Keratinocyte (primary cell): Measurements from ENCODE around the gene PPM1H. TPM values are rescaled to one million over a fixed set of nuclear protein-coding genes. Genes with fewer than 3 reads are reported as not detected.

Source experiments
- DNase-seq: peaks from one replicate; pipeline ENCODE4 v3.0.0-alpha.2; 2011; ENCODE audit warnings: low read depth, missing footprints, low spot score
- FAIRE-seq: peaks from 2 replicates; lab custom pipeline; 2011; peaks lifted over from hg19 to GRCh38; lab: Jason Lieb, UNC
- H2AFZ ChIP-seq: 2 replicates; pipeline ENCODE4 v1.6.0; 2012; ENCODE audit warnings: low read length, control low read depth, inconsistent platforms; ENCODE audit not compliant: control insufficient read depth
- H3K27ac ChIP-seq: 2 replicates; pipeline ENCODE4 v1.5.1; 2011; ENCODE audit warnings: low read length; ENCODE audit not compliant: control insufficient read depth, insufficient read depth
- H3K27me3 ChIP-seq: 3 replicates; pipeline ENCODE4 v1.6.0; 2011; ENCODE audit warnings: low read length; ENCODE audit not compliant: control insufficient read depth, insufficient read depth; ENCODE audit errors: extremely low read depth
- H3K36me3 ChIP-seq, 2 experiments: 2 replicates in 1 of 2; 3 replicates in 1 of 2; pipeline ENCODE4 v1.5.1; 2011; ENCODE audit warnings: low read length in 2 of 2, mild to moderate bottlenecking in 1 of 2; ENCODE audit not compliant: control insufficient read depth in 2 of 2, insufficient read depth in 2 of 2; ENCODE audit errors: extremely low read depth in 1 of 2
- H3K4me1 ChIP-seq: 3 replicates; pipeline ENCODE4 v1.5.1; 2011; ENCODE audit warnings: low read length; ENCODE audit not compliant: control insufficient read depth, insufficient read depth; ENCODE audit errors: extremely low read depth
- H3K4me2 ChIP-seq: 3 replicates; pipeline ENCODE4 v1.6.0; 2011; ENCODE audit warnings: low read depth, low read length; ENCODE audit not compliant: control insufficient read depth, insufficient read depth; ENCODE audit errors: extremely low read depth
- H3K4me3 ChIP-seq, 3 experiments: fragments of 200-600 bp in 1 of 3; sonication (generic) in 1 of 3; 2 replicates in 2 of 3; 3 replicates in 1 of 3; pipeline ENCODE4 v1.5.1; 2011 to 2016; ENCODE audit warnings: low read length in 3 of 3, mild to moderate bottlenecking in 3 of 3, control low read depth in 2 of 3, inconsistent platforms in 1 of 3, low read depth in 1 of 3, mixed read lengths in 1 of 3, mixed run types in 1 of 3, moderate library complexity in 1 of 3; ENCODE audit not compliant: control insufficient read depth in 2 of 3, insufficient read depth in 2 of 3; ENCODE audit errors: extremely low read depth in 1 of 3
- H3K79me2 ChIP-seq: 2 replicates; pipeline ENCODE4 v1.6.0; 2012; ENCODE audit warnings: low read length; ENCODE audit not compliant: control insufficient read depth, insufficient read depth
- H3K9ac ChIP-seq: 3 replicates; pipeline ENCODE4 v1.6.0; 2011; ENCODE audit warnings: low read length; ENCODE audit not compliant: control insufficient read depth, insufficient read depth; ENCODE audit errors: extremely low read depth
- H3K9me1 ChIP-seq: 3 replicates; pipeline ENCODE4 v1.6.0; 2011; ENCODE audit warnings: low read length; ENCODE audit not compliant: control insufficient read depth, insufficient read depth; ENCODE audit errors: extremely low read depth
- H3K9me3 ChIP-seq: 2 replicates; pipeline ENCODE4 v1.5.1; 2012; ENCODE audit warnings: low read depth, low read length; ENCODE audit not compliant: control insufficient read depth
- H4K20me1 ChIP-seq: 3 replicates; pipeline ENCODE4 v1.6.0; 2011; ENCODE audit warnings: low read length; ENCODE audit not compliant: control insufficient read depth, insufficient read depth; ENCODE audit errors: extremely low read depth
- EZH2 ChIP-seq: IDR thresholded peaks from one replicate; pipeline ENCODE4 v1.6.1; 2012; ENCODE audit warnings: inconsistent platforms, mild to moderate bottlenecking, low read length, moderate library complexity
- dilution Hi-C: fragments of 300-500 bp; cut with MboI; formaldehyde crosslinking; loops from one replicate; pipeline ENCODE4 v1.7.0; 2020; ENCODE audit warnings: low sequenced_read_pairs; ENCODE audit not compliant: extremely low pct_ligation_motif_present
- polyA plus RNA-seq, 5 experiments: library from polyadenylated mRNA; depleted of rRNA in 3 of 5; stranded (reverse) in 3 of 5; stranded (forward) in 1 of 5; unstranded in 1 of 5; fragments of >200 nt; gene quantifications; 1 replicate in 1 of 5; 2 replicates in 3 of 5; 3 replicates in 1 of 5; pipeline versions ENCODE4 v1.2.1 to v1.2.3, GENCODE V29; 2011 to 2012; ENCODE audit warnings: missing spikeins in 2 of 5, low read depth in 1 of 5, low replicate concordance in 1 of 5
- TF ChIP-seq, protein P1 (sequence below), 3 experiments: IDR thresholded peaks in 1 of 3; conservative IDR thresholded peaks in 1 of 3; optimal IDR thresholded peaks in 1 of 3; 2 replicates in 2 of 3; 3 replicates in 1 of 3; pipeline versions ENCODE3 to v1.5.1; 2011; ENCODE audit warnings: low read length in 3 of 3, mild to moderate bottlenecking in 3 of 3, moderate library complexity in 2 of 3, control low read depth in 1 of 3, inconsistent platforms in 1 of 3; ENCODE audit not compliant: insufficient read depth in 2 of 3; ENCODE audit errors: extremely low read depth in 1 of 3

Gene PPM1H
- polyA plus RNA-seq, 1 donor (not counting 4 experiments of a cell fraction or from before 2014, with no cell fraction given) = 0.09 TPM

DNA sequence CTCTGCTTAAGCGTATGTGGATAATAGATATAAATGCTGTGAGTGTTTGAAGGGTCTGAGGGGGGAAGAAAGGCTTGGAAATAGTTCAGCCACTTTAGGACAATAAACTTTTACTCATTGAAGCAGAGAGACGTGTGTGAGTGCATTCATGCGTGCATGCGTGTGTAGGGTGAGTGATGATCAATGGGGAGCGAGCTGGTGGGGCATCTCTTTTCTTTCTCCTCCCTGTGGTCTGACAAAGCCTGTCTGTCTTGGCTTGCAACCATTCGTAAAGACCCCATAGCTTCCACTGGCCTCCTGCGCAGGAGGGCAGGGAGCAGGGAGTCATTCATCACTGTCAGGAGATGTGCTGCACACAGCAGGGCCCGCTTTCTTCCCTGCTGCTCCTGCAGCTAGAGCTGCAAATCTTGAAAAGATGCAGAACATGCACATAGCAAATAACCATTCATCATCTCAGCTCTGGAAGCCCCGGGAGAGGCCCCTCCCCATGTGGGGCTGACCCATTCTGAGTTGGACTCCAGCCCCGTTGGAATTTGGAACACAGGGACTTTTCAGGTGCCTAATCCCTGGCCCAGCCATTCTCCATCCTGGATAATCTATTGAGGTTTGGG, 223.2 kb downstream of the PPM1H start:
- no peaks in the 10 kb centered on the region for H3K27me3 ChIP-seq
- no peak overlapping the region for H3K4me2 ChIP-seq
- no peak for TF ChIP-seq EZH2
- TF ChIP-seq, protein P1, sequence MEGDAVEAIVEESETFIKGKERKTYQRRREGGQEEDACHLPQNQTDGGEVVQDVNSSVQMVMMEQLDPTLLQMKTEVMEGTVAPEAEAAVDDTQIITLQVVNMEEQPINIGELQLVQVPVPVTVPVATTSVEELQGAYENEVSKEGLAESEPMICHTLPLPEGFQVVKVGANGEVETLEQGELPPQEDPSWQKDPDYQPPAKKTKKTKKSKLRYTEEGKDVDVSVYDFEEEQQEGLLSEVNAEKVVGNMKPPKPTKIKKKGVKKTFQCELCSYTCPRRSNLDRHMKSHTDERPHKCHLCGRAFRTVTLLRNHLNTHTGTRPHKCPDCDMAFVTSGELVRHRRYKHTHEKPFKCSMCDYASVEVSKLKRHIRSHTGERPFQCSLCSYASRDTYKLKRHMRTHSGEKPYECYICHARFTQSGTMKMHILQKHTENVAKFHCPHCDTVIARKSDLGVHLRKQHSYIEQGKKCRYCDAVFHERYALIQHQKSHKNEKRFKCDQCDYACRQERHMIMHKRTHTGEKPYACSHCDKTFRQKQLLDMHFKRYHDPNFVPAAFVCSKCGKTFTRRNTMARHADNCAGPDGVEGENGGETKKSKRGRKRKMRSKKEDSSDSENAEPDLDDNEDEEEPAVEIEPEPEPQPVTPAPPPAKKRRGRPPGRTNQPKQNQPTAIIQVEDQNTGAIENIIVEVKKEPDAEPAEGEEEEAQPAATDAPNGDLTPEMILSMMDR (optimal IDR thresholded peaks at IDR 0.05 in 1 of 3, IDR thresholded peaks at IDR 0.05 in 1 of 3, conservative IDR thresholded peaks at IDR 0.05 in 1 of 3; ENCODE audit: extremely low read depth in 1 of 3, insufficient read depth in 2 of 3, low read length in 3 of 3) = no peak
- no peak overlapping the region for H3K9ac ChIP-seq
- H4K20me1 ChIP-seq = no peaks in the 10 kb centered on the region
- dilution Hi-C loops = no loop called here
- H3K4me1 ChIP-seq = peaks cover 3% of the 10 kb centered on the region
- H3K79me2 ChIP-seq = no peaks in the 10 kb centered on the region
- H3K36me3 ChIP-seq = no peaks in the 10 kb centered on the region
- DNase-seq (no peak), FAIRE-seq (no peak)
- no peaks in the 10 kb centered on the region for H3K9me1 ChIP-seq
- H3K4me3 ChIP-seq = no peak overlapping the region
- H3K27ac ChIP-seq = no peak overlapping the region
- H2AFZ ChIP-seq = no peak overlapping the region
- no peaks in the 10 kb centered on the region for H3K9me3 ChIP-seq

DNA sequence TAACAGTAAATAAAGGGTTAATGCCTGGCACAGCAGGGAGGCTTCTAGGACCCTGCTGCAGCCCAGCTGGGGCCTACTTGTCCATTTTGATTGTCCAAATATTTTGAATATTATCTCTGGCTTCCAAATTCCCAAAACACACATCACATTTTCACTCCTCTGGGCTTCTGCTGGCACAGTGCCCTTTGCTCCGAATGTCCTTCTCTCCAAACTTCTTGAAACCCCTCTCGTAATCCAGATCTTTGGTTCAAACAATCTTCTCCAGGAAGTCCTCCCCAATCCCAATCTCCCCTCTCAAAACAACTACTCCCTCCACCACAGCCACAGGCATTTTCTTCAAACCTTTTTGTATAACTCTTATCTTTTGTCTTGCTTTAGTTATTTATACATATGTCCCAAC, 225.6 kb downstream of the PPM1H start:
- no peaks in the 10 kb centered on the region for H3K36me3 ChIP-seq
- H3K9me3 ChIP-seq = no peaks in the 10 kb centered on the region
- no peak overlapping the region for H3K4me2 ChIP-seq
- H3K9ac ChIP-seq = no peak overlapping the region
- dilution Hi-C loops = no loop called here
- H3K27ac ChIP-seq = no peak overlapping the region
- DNase-seq = no peak
- H3K79me2 ChIP-seq = no peaks in the 10 kb centered on the region
- no peaks in the 10 kb centered on the region for H3K9me1 ChIP-seq
- H3K27me3 ChIP-seq = no peaks in the 10 kb centered on the region
- H3K4me1 ChIP-seq = peaks cover 10% of the 10 kb centered on the region
- no peak for FAIRE-seq
- TF ChIP-seq EZH2 = no peak
- TF ChIP-seq, protein P1 (optimal IDR thresholded peaks at IDR 0.05 in 1 of 3, IDR thresholded peaks at IDR 0.05 in 1 of 3, conservative IDR thresholded peaks at IDR 0.05 in 1 of 3; ENCODE audit: extremely low read depth in 1 of 3, insufficient read depth in 2 of 3, low read length in 3 of 3) = no peak
- no peak overlapping the region for H3K4me3 ChIP-seq
- H4K20me1 ChIP-seq = no peaks in the 10 kb centered on the region
- H2AFZ ChIP-seq = no peak overlapping the region
